Measurements from ENCODE around the gene TMEM106C. TPM values are rescaled to one million over a fixed set of nuclear protein-coding genes. Genes with fewer than 3 reads are reported as not detected.
A peak's percentile ranks its signal among the peaks of the same experiment; 100 is the strongest.

The TMEM106C gene
- total RNA-seq, 1 experiment from 2014 or later: 281 TPM

DNA sequence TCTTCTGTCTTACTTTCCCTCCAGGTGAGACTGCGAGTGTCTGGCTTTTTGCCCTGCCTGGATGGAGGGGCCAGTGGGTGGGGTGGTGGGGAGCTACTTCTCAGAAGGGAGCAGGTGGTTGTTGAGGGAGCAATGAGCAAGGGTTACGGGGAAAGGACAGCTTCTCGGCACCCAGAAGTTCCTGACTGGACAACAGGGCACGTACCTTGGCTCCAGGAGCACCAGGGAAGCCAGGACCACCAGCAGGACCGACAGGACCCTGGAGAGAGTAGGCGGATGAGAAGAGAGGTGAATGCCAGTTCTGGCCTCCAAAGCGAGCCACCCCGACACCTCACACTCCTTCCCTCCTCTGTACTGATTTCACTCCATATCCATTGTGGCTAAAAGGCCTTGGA, 25.6 kb downstream of the TMEM106C start:
- Histone ChIP-seq H3K9me3 (no peaks in the 10 kb centered on the region), H3K27me3 (replicated peaks; ENCODE audit: control insufficient read depth, insufficient read depth, low read length) (no peaks in the 10 kb centered on the region), H3K4me1 (no peaks in the 10 kb centered on the region), H3K4me3 (ENCODE audit: low read depth, low read length) (no peak overlapping the region), H3K36me3 (ENCODE audit: control insufficient read depth, insufficient read depth, low read length) (no peaks in the 10 kb centered on the region; the same call in 1 of the 2 replicates)
- Mint-ChIP-seq H3K4me3 (ENCODE audit: unreplicated experiment) (no peak overlapping the region), H3K36me3 (ENCODE audit: insufficient read depth, unreplicated experiment) (peaks cover 26% of the 10 kb centered on the region), H3K4me1 (ENCODE audit: low read depth, unreplicated experiment) (no peaks in the 10 kb centered on the region), H3K9me3 (ENCODE audit: unreplicated experiment) (no peaks in the 10 kb centered on the region), H3K27me3 (ENCODE audit: insufficient read depth, unreplicated experiment) (no peaks in the 10 kb centered on the region), H3K27ac (ENCODE audit: unreplicated experiment) (no peak overlapping the region)
- CTCF ChIA-PET: no interaction called here
- TF ChIP-seq, protein P1, sequence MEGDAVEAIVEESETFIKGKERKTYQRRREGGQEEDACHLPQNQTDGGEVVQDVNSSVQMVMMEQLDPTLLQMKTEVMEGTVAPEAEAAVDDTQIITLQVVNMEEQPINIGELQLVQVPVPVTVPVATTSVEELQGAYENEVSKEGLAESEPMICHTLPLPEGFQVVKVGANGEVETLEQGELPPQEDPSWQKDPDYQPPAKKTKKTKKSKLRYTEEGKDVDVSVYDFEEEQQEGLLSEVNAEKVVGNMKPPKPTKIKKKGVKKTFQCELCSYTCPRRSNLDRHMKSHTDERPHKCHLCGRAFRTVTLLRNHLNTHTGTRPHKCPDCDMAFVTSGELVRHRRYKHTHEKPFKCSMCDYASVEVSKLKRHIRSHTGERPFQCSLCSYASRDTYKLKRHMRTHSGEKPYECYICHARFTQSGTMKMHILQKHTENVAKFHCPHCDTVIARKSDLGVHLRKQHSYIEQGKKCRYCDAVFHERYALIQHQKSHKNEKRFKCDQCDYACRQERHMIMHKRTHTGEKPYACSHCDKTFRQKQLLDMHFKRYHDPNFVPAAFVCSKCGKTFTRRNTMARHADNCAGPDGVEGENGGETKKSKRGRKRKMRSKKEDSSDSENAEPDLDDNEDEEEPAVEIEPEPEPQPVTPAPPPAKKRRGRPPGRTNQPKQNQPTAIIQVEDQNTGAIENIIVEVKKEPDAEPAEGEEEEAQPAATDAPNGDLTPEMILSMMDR (IDR thresholded peaks at IDR 0.05; ENCODE audit: insufficient read depth in 1 of 2, low read depth in 1 of 2, low read length in 1 of 2, severe bottlenecking in 1 of 2, unreplicated experiment in 1 of 2): no peak
- BruUV-seq (replicated peaks): no TSS peak
- DNase-seq: peak in 1 of 2 experiments; percentile 29
- intact Hi-C loops (cut with micrococcal nuclease; ENCODE audit: unreplicated experiment): no loop called here
- POLR2A ChIA-PET: no interaction called here

DNA sequence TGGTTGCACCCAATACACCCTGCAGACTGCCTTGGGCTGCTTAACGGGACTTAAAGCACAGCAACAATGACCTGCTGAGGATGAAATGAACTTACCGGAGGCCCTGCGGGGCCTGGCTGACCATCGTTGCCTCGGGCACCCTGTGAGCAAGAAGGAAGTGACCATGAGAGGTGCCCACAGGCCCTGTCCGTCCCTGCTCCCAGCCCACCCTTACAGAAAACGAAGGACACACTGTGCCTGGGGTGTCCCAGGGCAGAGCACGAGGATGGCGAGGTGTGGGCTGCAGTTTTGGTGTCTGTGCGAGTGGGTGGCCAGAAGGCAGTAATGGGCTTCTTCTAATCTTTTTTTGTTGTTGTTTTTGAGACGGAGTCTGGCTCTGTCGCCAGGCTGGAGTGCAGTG, 26.3 kb downstream of the TMEM106C start:
- BruUV-seq (replicated peaks): no TSS peak
- ChIA-PET POLR2A (no interaction called here), CTCF (no interaction called here)
- H3K9me3 ChIP-seq: no peaks in the 10 kb centered on the region
- intact Hi-C loops (cut with micrococcal nuclease; ENCODE audit: unreplicated experiment): no loop called here
- H3K27me3 ChIP-seq (replicated peaks; ENCODE audit: control insufficient read depth, insufficient read depth, low read length): no peaks in the 10 kb centered on the region
- no peak overlapping the region for H3K4me3 ChIP-seq (ENCODE audit: low read depth, low read length)
- Mint-ChIP-seq H3K27me3 (ENCODE audit: insufficient read depth, unreplicated experiment) (no peaks in the 10 kb centered on the region), H3K9me3 (ENCODE audit: unreplicated experiment) (no peaks in the 10 kb centered on the region), H3K27ac (ENCODE audit: unreplicated experiment) (no peak overlapping the region), H3K4me1 (ENCODE audit: low read depth, unreplicated experiment) (no peaks in the 10 kb centered on the region), H3K36me3 (ENCODE audit: insufficient read depth, unreplicated experiment) (peaks cover 22% of the 10 kb centered on the region), H3K4me3 (ENCODE audit: unreplicated experiment) (no peak overlapping the region)
- TF ChIP-seq, protein P1 (IDR thresholded peaks at IDR 0.05; ENCODE audit: insufficient read depth in 1 of 2, low read depth in 1 of 2, low read length in 1 of 2, severe bottlenecking in 1 of 2, unreplicated experiment in 1 of 2): no peak
- H3K36me3 ChIP-seq (ENCODE audit: control insufficient read depth, insufficient read depth, low read length): no peaks in the 10 kb centered on the region; the same call in 1 of the 2 replicates
- DNase-seq: no peak
- no peaks in the 10 kb centered on the region for H3K4me1 ChIP-seq

DNA sequence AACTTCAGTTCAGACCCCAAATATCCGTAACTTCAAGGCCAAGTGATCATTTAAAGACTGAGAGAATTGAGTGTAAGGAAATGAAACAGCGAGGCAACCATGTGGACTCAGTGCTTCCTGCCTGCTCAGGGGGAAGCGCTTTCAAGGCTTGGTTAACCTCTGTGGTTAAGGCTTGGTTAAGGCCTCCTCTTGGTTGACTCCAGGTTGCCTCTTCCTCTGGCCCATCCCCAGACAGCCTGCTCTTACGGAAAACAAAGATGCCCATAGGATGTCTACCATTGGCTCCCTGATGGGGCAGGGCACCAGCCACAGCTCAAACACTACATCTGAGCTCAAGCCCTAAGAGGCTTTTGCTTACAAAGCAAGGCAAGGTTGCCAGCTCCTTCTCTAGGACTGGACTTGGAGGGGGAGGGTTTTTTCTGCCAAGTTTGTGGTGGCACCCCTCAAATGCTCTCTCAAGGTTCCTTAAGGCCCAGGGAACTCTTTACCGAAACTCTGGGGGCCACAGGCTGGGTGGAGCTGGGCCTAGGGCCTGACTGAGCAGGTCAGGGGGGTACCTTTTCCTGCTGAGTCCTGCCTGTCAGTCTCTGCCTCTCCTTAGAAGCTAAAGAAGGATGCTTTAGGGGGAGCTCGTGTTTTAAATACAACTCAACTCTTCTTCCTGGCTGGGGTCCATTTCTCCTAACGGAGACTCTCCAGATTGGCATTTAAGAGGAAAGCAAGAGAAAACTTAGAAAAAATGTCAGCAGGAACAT, 27.1 kb downstream of the TMEM106C start:
- intact Hi-C loops (cut with micrococcal nuclease; ENCODE audit: unreplicated experiment): no loop called here
- Histone ChIP-seq H3K27me3 (replicated peaks; ENCODE audit: control insufficient read depth, insufficient read depth, low read length) (no peaks in the 10 kb centered on the region), H3K4me1 (no peaks in the 10 kb centered on the region)

More for the DNA sequence above, 27.1 kb downstream of the TMEM106C start:
- Mint-ChIP-seq H3K4me1 (ENCODE audit: low read depth, unreplicated experiment) (no peaks in the 10 kb centered on the region), H3K27me3 (ENCODE audit: insufficient read depth, unreplicated experiment) (no peaks in the 10 kb centered on the region), H3K27ac (ENCODE audit: unreplicated experiment) (no peak overlapping the region), H3K4me3 (ENCODE audit: unreplicated experiment) (no peak overlapping the region), H3K9me3 (ENCODE audit: unreplicated experiment) (no peaks in the 10 kb centered on the region), H3K36me3 (ENCODE audit: insufficient read depth, unreplicated experiment) (peaks cover 22% of the 10 kb centered on the region)
- ChIA-PET POLR2A (no interaction called here), CTCF (interaction anchor here (1.0 to 1.6 kb wide), 3 partner anchors 10 to 167 kb away, joined by 3 read pairs; partner anchors contain the start of gene ASB8)
- no peak for DNase-seq
- Histone ChIP-seq H3K4me3 (ENCODE audit: low read depth, low read length) (no peak overlapping the region), H3K36me3 (ENCODE audit: control insufficient read depth, insufficient read depth, low read length) (no peaks in the 10 kb centered on the region; the same call in 1 of the 2 replicates), H3K9me3 (no peaks in the 10 kb centered on the region)
- BruUV-seq (replicated peaks): no TSS peak
- TF ChIP-seq, protein P1 (IDR thresholded peaks at IDR 0.05; ENCODE audit: insufficient read depth in 1 of 2, low read depth in 1 of 2, low read length in 1 of 2, severe bottlenecking in 1 of 2, unreplicated experiment in 1 of 2): no peak
